ENCODE data around the gene DGKQ. TPM values are rescaled to one million over a fixed set of nuclear protein-coding genes. Genes with fewer than 3 reads are reported as not detected.
"Not testable (repeated sequence)": the region's sequence is repeated elsewhere in the genome, so short reads cannot be mapped to it uniquely, and the experiment has no call there.

Gene DGKQ
- total RNA-seq, 1 experiment from 2014 or later = 19.4 TPM

GRCh38 chr4:930827-931193 lies 42.6 kb downstream of the DGKQ start:
- Histone ChIP-seq H3K36me3 (replicated peaks; ENCODE audit: control insufficient read depth, insufficient read depth, low read length) (no peaks in the 10 kb centered on the region), H3K27me3 (ENCODE audit: control insufficient read depth, insufficient read depth, low read length) (no peaks in the 10 kb centered on the region), H3K4me3 (ENCODE audit: insufficient read depth, low read depth, low read length) (no peak overlapping the region; the same call in 1 of the 2 replicates)
- DNase-seq = peak; percentile 37

- peak; percentile 17 for DNase-seq
- Histone ChIP-seq H3K4me3 (ENCODE audit: insufficient read depth, low read depth, low read length) (no peak overlapping the region), H3K36me3 (replicated peaks; ENCODE audit: control insufficient read depth, insufficient read depth, low read length) (no peaks in the 10 kb centered on the region), H3K27me3 (ENCODE audit: control insufficient read depth, insufficient read depth, low read length) (no peaks in the 10 kb centered on the region)
Measured at GRCh38 chr4:930028-930551, 43.3 kb downstream of the DGKQ start.

- Histone ChIP-seq H3K36me3 (replicated peaks; ENCODE audit: control insufficient read depth, insufficient read depth, low read length) (no peaks in the 10 kb centered on the region), H3K27me3 (ENCODE audit: control insufficient read depth, insufficient read depth, low read length) (no peaks in the 10 kb centered on the region), H3K4me3 (ENCODE audit: insufficient read depth, low read depth, low read length) (no peak overlapping the region)
- peak; percentile 15 for DNase-seq
Measured at GRCh38 chr4:929096-929765, 44.1 kb downstream of the DGKQ start.

- DNase-seq = peak; percentile 48
- H3K36me3 ChIP-seq (replicated peaks; ENCODE audit: control insufficient read depth, insufficient read depth, low read length); H3K27me3 ChIP-seq (ENCODE audit: control insufficient read depth, insufficient read depth, low read length); H3K4me3 ChIP-seq (ENCODE audit: insufficient read depth, low read depth, low read length): not testable (repeated sequence)
Measured at GRCh38 chr4:927566-927965, 45.8 kb downstream of the DGKQ start.

- peak; percentile 93 for DNase-seq
- H3K36me3 ChIP-seq (replicated peaks; ENCODE audit: control insufficient read depth, insufficient read depth, low read length) = no peaks in the 10 kb centered on the region
- no peak overlapping the region for H3K4me3 ChIP-seq (ENCODE audit: insufficient read depth, low read depth, low read length)
- no peaks in the 10 kb centered on the region for H3K27me3 ChIP-seq (ENCODE audit: control insufficient read depth, insufficient read depth, low read length)
Measured at GRCh38 chr4:926538-926937, 46.8 kb downstream of the DGKQ start.

GRCh38 chr4:925771-926500 lies 47.4 kb downstream of the DGKQ start:
- Histone ChIP-seq H3K36me3 (replicated peaks; ENCODE audit: control insufficient read depth, insufficient read depth, low read length) (no peaks in the 10 kb centered on the region), H3K4me3 (ENCODE audit: insufficient read depth, low read depth, low read length) (no peak overlapping the region), H3K27me3 (ENCODE audit: control insufficient read depth, insufficient read depth, low read length) (no peaks in the 10 kb centered on the region)
- peak; percentile 39 for DNase-seq

GRCh38 chr4:925171-925570 lies 48.2 kb downstream of the DGKQ start:
- Histone ChIP-seq H3K36me3 (replicated peaks; ENCODE audit: control insufficient read depth, insufficient read depth, low read length) (no peaks in the 10 kb centered on the region), H3K4me3 (ENCODE audit: insufficient read depth, low read depth, low read length) (no peak overlapping the region), H3K27me3 (ENCODE audit: control insufficient read depth, insufficient read depth, low read length) (no peaks in the 10 kb centered on the region)
- DNase-seq = peak; percentile 32

- DNase-seq = peak; percentile 59
- H3K27me3 ChIP-seq (ENCODE audit: control insufficient read depth, insufficient read depth, low read length) = no peaks in the 10 kb centered on the region
- no peak overlapping the region for H3K4me3 ChIP-seq (ENCODE audit: insufficient read depth, low read depth, low read length)
- H3K36me3 ChIP-seq (replicated peaks; ENCODE audit: control insufficient read depth, insufficient read depth, low read length) = no peaks in the 10 kb centered on the region
Measured at GRCh38 chr4:924107-925096, 49.0 kb downstream of the DGKQ start.

GRCh38 chr4:921830-922331 lies 51.5 kb downstream of the DGKQ start:
- H3K4me3 ChIP-seq (ENCODE audit: insufficient read depth, low read depth, low read length) = no peak overlapping the region
- peak; percentile 16 for DNase-seq
- no peaks in the 10 kb centered on the region for H3K27me3 ChIP-seq (ENCODE audit: control insufficient read depth, insufficient read depth, low read length)
- H3K36me3 ChIP-seq (replicated peaks; ENCODE audit: control insufficient read depth, insufficient read depth, low read length) = no peaks in the 10 kb centered on the region

GRCh38 chr4:919004-919680 lies 54.2 kb downstream of the DGKQ start:
- not testable (repeated sequence) for H3K36me3 ChIP-seq (replicated peaks; ENCODE audit: control insufficient read depth, insufficient read depth, low read length); H3K27me3 ChIP-seq (ENCODE audit: control insufficient read depth, insufficient read depth, low read length); H3K4me3 ChIP-seq (ENCODE audit: insufficient read depth, low read depth, low read length)
- DNase-seq = peak; percentile 39

GRCh38 chr4:918591-918990 lies 54.8 kb downstream of the DGKQ start:
- H3K36me3 ChIP-seq (replicated peaks; ENCODE audit: control insufficient read depth, insufficient read depth, low read length); H3K4me3 ChIP-seq (ENCODE audit: insufficient read depth, low read depth, low read length); H3K27me3 ChIP-seq (ENCODE audit: control insufficient read depth, insufficient read depth, low read length); DNase-seq: not testable (repeated sequence)

- H3K36me3 ChIP-seq (replicated peaks; ENCODE audit: control insufficient read depth, insufficient read depth, low read length) = no peaks in the 10 kb centered on the region
- DNase-seq = no peak
- no peaks in the 10 kb centered on the region for H3K27me3 ChIP-seq (ENCODE audit: control insufficient read depth, insufficient read depth, low read length)
- H3K4me3 ChIP-seq (ENCODE audit: insufficient read depth, low read depth, low read length) = no peak overlapping the region
Measured at GRCh38 chr4:917992-918391, 55.4 kb downstream of the DGKQ start.

GRCh38 chr4:917466-917865 lies 55.9 kb downstream of the DGKQ start:
- Histone ChIP-seq H3K4me3 (ENCODE audit: insufficient read depth, low read depth, low read length) (no peak overlapping the region), H3K36me3 (replicated peaks; ENCODE audit: control insufficient read depth, insufficient read depth, low read length) (no peaks in the 10 kb centered on the region; the same call in 1 of the 2 replicates), H3K27me3 (ENCODE audit: control insufficient read depth, insufficient read depth, low read length) (no peaks in the 10 kb centered on the region)
- DNase-seq = peak; percentile 22

GRCh38 chr4:915595-915994 lies 57.8 kb downstream of the DGKQ start:
- DNase-seq = no peak
- Histone ChIP-seq H3K4me3 (ENCODE audit: insufficient read depth, low read depth, low read length) (no peak overlapping the region), H3K36me3 (replicated peaks; ENCODE audit: control insufficient read depth, insufficient read depth, low read length) (no peaks in the 10 kb centered on the region; the same call in 1 of the 2 replicates), H3K27me3 (ENCODE audit: control insufficient read depth, insufficient read depth, low read length) (no peaks in the 10 kb centered on the region)
